Mucosa of descending colon (tissue), 3 donors: ENCODE results near the gene DHX15. TPM values are rescaled to one million over a fixed set of nuclear protein-coding genes. Genes with fewer than 3 reads are reported as not detected.

Source experiments
- ATAC-seq: fragments of 200-7000 bp; cut with Tn5 transposase; one replicate; pipeline ENCODE4 v1.9.1; 2020; ENCODE audit warnings: mild to moderate bottlenecking, moderate library complexity
- DNase-seq, 3 donors: peaks; one replicate each; pipeline ENCODE4 v3.0.0-alpha.2; 2020
- H3K36me3 ChIP-seq: fragments of 200-600 bp; one replicate; pipeline ENCODE4 v1.8.0; 2021; ENCODE audit warnings: low read depth, mild to moderate bottlenecking
- H3K4me1 ChIP-seq: fragments of 200-600 bp; one replicate; pipeline ENCODE4 v1.8.0; 2021; ENCODE audit warnings: low read depth, mild to moderate bottlenecking
- H3K4me3 ChIP-seq: fragments of 200-600 bp; one replicate; pipeline ENCODE4 v1.8.0; 2021; ENCODE audit warnings: mild to moderate bottlenecking
- H3K9me3 ChIP-seq: fragments of 200-600 bp; one replicate; pipeline ENCODE4 v1.8.0; 2021; ENCODE audit warnings: mild to moderate bottlenecking
- CTCF ChIP-seq: fragments of 200-600 bp; IDR thresholded peaks from one replicate; pipeline ENCODE4 v1.8.0; 2022; ENCODE audit warnings: antibody characterized with exemption, mild to moderate bottlenecking
- intact Hi-C, 2 donors: fragments of 100-400 bp; cut with DNase I in 1 of 2; cut with micrococcal nuclease in 1 of 2; formaldehyde crosslinking; loops; one replicate each; pipeline versions ENCODE4 v1.11.0 to v1.11.1; 2022; cut with DNase I, micrococcal nuclease
- microRNA-seq: library from miRNA; unstranded; fragments of <30 nt; microRNA quantifications from one replicate; pipeline ENCODE4, GENCODE V29; 2019
- total RNA-seq, 3 donors: library from RNA; stranded (reverse); fragmentation: NEBNext Ultra II Directional in 2 of 3; extraction: Animal tissue kit (Norgen Biotek cat#: 25700) in 2 of 3; gene quantifications; one replicate each; pipeline versions ENCODE4 v1.2.1 to v1.2.4, GENCODE V29; 2021 to 2023
- donor health status: DM: no; HTN: no; CAD: no; lungs with moderate emphysema.
- donor health status: DM: no; HTN: no; CAD: no.
- donor health status: DM: no; HTN: yes; CAD: no.

Gene DHX15
- total RNA-seq, 3 donors from 2014 or later, result 118 to 136 (median 135) TPM

GRCh38 chr4:24495388-24495787, 89.0 kb downstream of the DHX15 start:
- no peak for ATAC-seq
- TF ChIP-seq CTCF, result no peak
- intact Hi-C loops, result no loop called here

GRCh38 chr4:24489870-24490269, 94.5 kb downstream of the DHX15 start:
- Histone ChIP-seq H3K9me3 (no peaks in the 10 kb centered on the region), H3K4me3 (no peak overlapping the region), H3K36me3 (no peaks in the 10 kb centered on the region), H3K4me1 (no peaks in the 10 kb centered on the region)
- intact Hi-C loops, result loop anchor here in 1 of 2 donors (10.0 kb wide), 1 partner anchor 215 kb away; no protein-coding TSS in a partner anchor
- ATAC-seq, result peak; percentile 44
- TF ChIP-seq CTCF, result no peak
- DNase-seq, result peak in 1 of 3 donors; percentile 25

More at GRCh38 chr4:24495388-24495787, 89.0 kb downstream of the DHX15 start:
- DNase-seq, result no peak
- H3K9me3 ChIP-seq, result no peaks in the 10 kb centered on the region
- H3K36me3 ChIP-seq, result no peaks in the 10 kb centered on the region
- H3K4me3 ChIP-seq, result no peak overlapping the region
- no peaks in the 10 kb centered on the region for H3K4me1 ChIP-seq

GRCh38 chr4:24488399-24489164, 95.8 kb downstream of the DHX15 start:
- TF ChIP-seq CTCF, result peak; percentile 71
- ATAC-seq, result peak; percentile 91
- intact Hi-C loops, result loop anchor here in 1 of 2 donors (10.0 kb wide), 1 partner anchor 216 kb away; no protein-coding TSS in a partner anchor

GRCh38 chr4:24482871-24483270, 101.5 kb downstream of the DHX15 start:
- H3K36me3 ChIP-seq, result no peaks in the 10 kb centered on the region
- H3K4me1 ChIP-seq, result no peaks in the 10 kb centered on the region
- no peaks in the 10 kb centered on the region for H3K9me3 ChIP-seq
- intact Hi-C loops, result loop anchor here in 1 of 2 donors (10.0 kb wide), 1 partner anchor 222 kb away; no protein-coding TSS in a partner anchor
- DNase-seq, result no peak
- no peak overlapping the region for H3K4me3 ChIP-seq
- no peak for TF ChIP-seq CTCF
- no peak for ATAC-seq

More at GRCh38 chr4:24488399-24489164, 95.8 kb downstream of the DHX15 start:
- H3K4me3 ChIP-seq, result no peak overlapping the region
- no peaks in the 10 kb centered on the region for H3K9me3 ChIP-seq
- H3K36me3 ChIP-seq, result no peaks in the 10 kb centered on the region
- no peaks in the 10 kb centered on the region for H3K4me1 ChIP-seq
- peak; percentile 67 to 94 (median 85) for DNase-seq

- ATAC-seq, result no peak
- Histone ChIP-seq H3K9me3 (no peaks in the 10 kb centered on the region), H3K36me3 (no peaks in the 10 kb centered on the region), H3K4me1 (peaks cover 2% of the 10 kb centered on the region), H3K4me3 (no peak overlapping the region)
- intact Hi-C loops, result no loop called here
- TF ChIP-seq CTCF, result no peak
- DNase-seq, result peak in 2 of 3 donors; percentile 26 to 29
Observed at GRCh38 chr4:24477919-24478318, 106.4 kb downstream of the DHX15 start.

Small RNA genes within 50 kb of the gene (microRNA-seq; reads per million reads assigned to microRNA genes)
- 1.9 reads per million for gene MIR573

Other genes with a start within 250 kb of the DHX15 start
- gene SOD3, start 211.0 kb upstream of the DHX15 start, total RNA-seq, result 10 to 100 TPM; 18.0 to 33.0 (median 25.6) TPM